ENCODE data around the gene FAM227B. TPM values are rescaled to one million over a fixed set of nuclear protein-coding genes. Genes with fewer than 3 reads are reported as not detected.

FAM227B gene
- total and polyA plus RNA-seq, 3 experiments from 2014 or later: 4.9 to 20.4 (median 5.6) TPM

DNA sequence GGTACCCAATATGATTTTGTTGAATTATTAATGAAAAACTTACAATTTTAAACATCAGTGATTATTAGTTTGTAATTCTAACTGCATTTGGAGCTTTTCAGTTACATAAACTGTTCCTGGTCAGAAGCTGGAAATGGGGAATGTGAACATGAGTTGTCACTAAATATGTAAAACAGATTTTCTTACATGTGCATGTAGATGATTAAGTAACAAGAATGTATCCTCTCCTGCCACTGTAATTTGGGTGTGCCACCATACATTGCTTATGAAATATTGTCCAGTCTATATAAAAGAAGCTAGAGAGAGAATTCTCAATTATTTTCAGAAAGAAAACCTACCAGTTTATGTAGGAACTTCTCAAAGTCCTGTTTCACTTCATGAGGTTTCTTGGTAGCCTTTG lies 289.2 kb downstream of the FAM227B start:
- H3K9me3 Mint-ChIP-seq: no peaks in the 10 kb centered on the region
- no peak for DNase-seq
- Histone ChIP-seq H3K4me1 (ENCODE audit: insufficient read depth, low read length) (no peaks in the 10 kb centered on the region), H3K27ac (ENCODE audit: low read depth, low read length) (no peak overlapping the region), H3K9me3 (ENCODE audit: low read length) (no peaks in the 10 kb centered on the region), H3K4me3 (ENCODE audit: low read length) (no peak overlapping the region), H3K36me3 (ENCODE audit: insufficient read depth, low read length) (peaks cover 7% of the 10 kb centered on the region), H3K27me3 (ENCODE audit: insufficient read depth, low read length, poor library complexity, severe bottlenecking) (no peaks in the 10 kb centered on the region)
- no peak overlapping the region for H3K4me3 Mint-ChIP-seq
- CTCF ChIA-PET: no interaction called here
- no peaks in the 10 kb centered on the region for H3K27me3 Mint-ChIP-seq
- peak overlapping the region in 1 of 8 donors; percentile 30 for H3K27ac Mint-ChIP-seq
- H3K4me1 Mint-ChIP-seq: no peaks in the 10 kb centered on the region
- POLR2A ChIA-PET: no interaction called here
- peaks cover 7 to 34% (median 17%) of the 10 kb centered on the region in 3 donors for H3K36me3 Mint-ChIP-seq

DNA sequence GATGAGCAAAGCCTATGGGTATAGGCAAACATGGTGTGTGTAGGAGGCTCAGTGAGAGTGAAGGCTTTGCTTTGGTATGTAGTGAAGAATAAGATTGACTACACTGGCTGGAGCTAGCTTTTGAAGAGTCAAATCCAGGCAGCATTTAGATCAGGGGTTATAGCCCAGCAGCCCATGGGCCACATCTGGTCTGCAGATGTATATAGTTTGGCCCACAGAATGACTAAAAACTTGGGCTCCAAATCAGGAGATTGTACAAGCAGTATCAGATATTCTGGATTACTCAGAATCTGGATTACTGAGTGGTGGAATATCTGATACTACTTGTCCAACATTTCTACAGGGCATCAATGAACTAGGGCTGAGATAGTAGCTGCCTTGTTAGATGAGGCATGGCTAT lies 290.5 kb downstream of the FAM227B start:
- H3K9me3 ChIP-seq (ENCODE audit: low read length): no peaks in the 10 kb centered on the region
- Mint-ChIP-seq H3K36me3 (peaks cover 7 to 37% (median 14%) of the 10 kb centered on the region in 3 donors), H3K4me1 (no peaks in the 10 kb centered on the region), H3K4me3 (no peak overlapping the region), H3K27ac (peak overlapping the region in 1 of 8 donors; percentile 59), H3K9me3 (no peaks in the 10 kb centered on the region), H3K27me3 (no peaks in the 10 kb centered on the region)
- no peak overlapping the region for H3K27ac ChIP-seq (ENCODE audit: low read depth, low read length)
- no peak for DNase-seq
- no peaks in the 10 kb centered on the region for H3K4me1 ChIP-seq (ENCODE audit: insufficient read depth, low read length)
- H3K36me3 ChIP-seq (ENCODE audit: insufficient read depth, low read length): peaks cover 7% of the 10 kb centered on the region
- POLR2A ChIA-PET: no interaction called here
- H3K27me3 ChIP-seq (ENCODE audit: insufficient read depth, low read length, poor library complexity, severe bottlenecking): no peaks in the 10 kb centered on the region
- no peak overlapping the region for H3K4me3 ChIP-seq (ENCODE audit: low read length)
- CTCF ChIA-PET: no interaction called here

DNA sequence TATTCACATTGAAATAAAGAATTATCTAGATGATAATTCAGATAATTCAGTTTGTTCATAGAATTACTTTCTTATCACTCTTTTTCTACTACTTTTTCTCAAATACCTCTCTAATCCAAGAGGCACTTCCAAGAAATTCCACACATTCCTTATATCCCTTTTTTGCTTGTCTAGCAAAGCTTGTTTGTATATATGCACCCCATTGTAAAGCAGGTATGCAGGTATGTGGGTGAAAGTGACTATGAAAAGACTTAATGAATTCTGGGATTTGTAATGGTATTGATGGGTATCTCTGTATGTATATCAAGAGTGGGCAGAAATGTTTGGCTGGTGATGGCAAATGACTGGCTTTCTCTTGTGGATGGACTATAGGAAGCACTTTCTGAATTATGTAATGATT lies 291.7 kb downstream of the FAM227B start:
- Mint-ChIP-seq H3K27ac (no peak overlapping the region), H3K4me1 (no peaks in the 10 kb centered on the region), H3K4me3 (no peak overlapping the region), H3K36me3 (peaks cover 6 to 40% (median 14%) of the 10 kb centered on the region in 3 donors), H3K27me3 (no peaks in the 10 kb centered on the region), H3K9me3 (no peaks in the 10 kb centered on the region)
- no peak for DNase-seq
- Histone ChIP-seq H3K9me3 (ENCODE audit: low read length) (no peaks in the 10 kb centered on the region), H3K27me3 (ENCODE audit: insufficient read depth, low read length, poor library complexity, severe bottlenecking) (no peaks in the 10 kb centered on the region), H3K27ac (ENCODE audit: low read depth, low read length) (no peak overlapping the region), H3K36me3 (ENCODE audit: insufficient read depth, low read length) (peaks cover 7% of the 10 kb centered on the region), H3K4me3 (ENCODE audit: low read length) (no peak overlapping the region), H3K4me1 (ENCODE audit: insufficient read depth, low read length) (no peaks in the 10 kb centered on the region)
- CTCF ChIA-PET: no interaction called here
- POLR2A ChIA-PET: no interaction called here

DNA sequence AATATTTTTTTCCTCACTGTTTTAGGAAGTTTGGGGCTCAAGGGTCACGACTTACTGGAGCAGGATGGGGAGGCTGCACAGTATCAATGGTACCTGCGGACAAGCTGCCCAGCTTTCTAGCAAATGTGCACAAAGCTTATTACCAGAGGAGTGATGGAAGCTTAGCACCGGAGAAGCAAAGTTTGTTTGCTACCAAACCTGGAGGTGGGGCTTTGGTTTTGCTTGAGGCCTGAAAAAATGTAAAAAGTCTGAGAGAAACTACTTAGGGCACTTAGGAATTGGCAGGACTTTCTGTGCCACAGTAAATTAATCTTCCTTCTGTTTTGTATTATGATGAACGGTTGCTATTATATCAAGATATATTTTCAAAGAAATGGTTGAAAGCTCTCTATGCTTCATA lies 292.7 kb downstream of the FAM227B start:
- H3K36me3 ChIP-seq (ENCODE audit: insufficient read depth, low read length): peaks cover 7% of the 10 kb centered on the region
- H3K4me3 Mint-ChIP-seq: no peak overlapping the region

DNA sequence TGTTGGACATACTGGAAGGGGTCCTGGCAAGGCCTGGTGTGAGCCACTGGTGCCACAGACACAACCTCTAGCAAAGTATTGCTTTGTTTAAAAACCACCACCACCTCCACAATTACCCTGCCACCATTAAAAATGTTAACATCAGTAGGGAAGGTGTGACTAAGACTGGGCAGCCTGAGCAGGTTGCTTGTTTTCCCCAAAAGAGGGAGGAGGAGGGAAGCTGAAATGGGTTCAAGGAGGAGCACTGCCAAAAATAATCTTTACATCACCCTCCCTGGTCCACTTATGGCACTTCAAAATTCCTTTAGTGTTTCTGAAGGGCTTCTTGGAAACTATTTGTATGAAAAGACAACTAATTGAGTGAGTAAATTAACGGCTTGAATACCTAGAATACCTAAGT lies 297.4 kb downstream of the FAM227B start:
- H3K9me3 Mint-ChIP-seq: no peaks in the 10 kb centered on the region
- ChIA-PET POLR2A (interaction anchor here (0.7 kb wide), 1 partner anchor 18 kb away, joined by 6 read pairs; no protein-coding TSS in a partner anchor), CTCF (no interaction called here)
- peak overlapping the region in 1 of 8 donors; percentile 29 for H3K27ac Mint-ChIP-seq
- H3K9me3 ChIP-seq (ENCODE audit: low read length): no peaks in the 10 kb centered on the region
- no peaks in the 10 kb centered on the region for H3K4me1 ChIP-seq (ENCODE audit: insufficient read depth, low read length)
- H3K4me1 Mint-ChIP-seq: peaks cover 6 to 12% (median 9%) of the 10 kb centered on the region in 3 donors
- H3K27me3 Mint-ChIP-seq: no peaks in the 10 kb centered on the region
- H3K27me3 ChIP-seq (ENCODE audit: insufficient read depth, low read length, poor library complexity, severe bottlenecking): no peaks in the 10 kb centered on the region
- no peak overlapping the region for H3K27ac ChIP-seq (ENCODE audit: low read depth, low read length)
- H3K36me3 ChIP-seq (ENCODE audit: insufficient read depth, low read length): peaks cover 20% of the 10 kb centered on the region
- H3K36me3 Mint-ChIP-seq: peaks cover 26 to 64% (median 31%) of the 10 kb centered on the region in 3 donors
- no peak for DNase-seq
- no peak overlapping the region for H3K4me3 Mint-ChIP-seq
- H3K4me3 ChIP-seq (ENCODE audit: low read length): no peak overlapping the region

More for the DNA sequence above, 292.7 kb downstream of the FAM227B start:
- Histone ChIP-seq H3K4me3 (ENCODE audit: low read length) (no peak overlapping the region), H3K4me1 (ENCODE audit: insufficient read depth, low read length) (no peaks in the 10 kb centered on the region), H3K27me3 (ENCODE audit: insufficient read depth, low read length, poor library complexity, severe bottlenecking) (no peaks in the 10 kb centered on the region), H3K27ac (ENCODE audit: low read depth, low read length) (no peak overlapping the region), H3K9me3 (ENCODE audit: low read length) (no peaks in the 10 kb centered on the region)
- H3K27ac Mint-ChIP-seq: no peak overlapping the region
- POLR2A ChIA-PET: no interaction called here
- H3K27me3 Mint-ChIP-seq: no peaks in the 10 kb centered on the region
- no peak for DNase-seq
- peaks cover 6 to 45% (median 14%) of the 10 kb centered on the region in 3 donors for H3K36me3 Mint-ChIP-seq
- no peaks in the 10 kb centered on the region for H3K9me3 Mint-ChIP-seq
- no peaks in the 10 kb centered on the region for H3K4me1 Mint-ChIP-seq
- CTCF ChIA-PET: no interaction called here

DNA sequence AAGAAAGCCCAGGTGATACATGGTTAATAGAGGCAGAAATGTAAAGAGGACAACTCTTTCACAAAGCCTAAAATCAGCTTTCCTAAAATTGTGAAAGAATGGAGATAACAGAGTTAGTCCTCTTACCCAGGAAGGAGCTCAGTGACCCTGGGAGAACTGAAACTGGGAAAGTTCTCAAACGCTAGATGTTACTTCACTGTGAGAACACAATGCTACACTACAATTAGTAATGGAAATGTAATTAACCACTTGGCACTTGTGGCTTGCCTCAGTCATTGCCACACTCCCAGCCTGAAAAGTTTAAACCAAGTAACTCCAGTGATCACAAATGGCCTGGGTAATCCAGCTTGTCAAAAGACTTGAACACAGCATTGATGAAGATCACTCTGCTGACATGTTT lies 300.3 kb downstream of the FAM227B start:
- H3K4me3 ChIP-seq (ENCODE audit: low read length): no peak overlapping the region
- no peaks in the 10 kb centered on the region for H3K27me3 ChIP-seq (ENCODE audit: insufficient read depth, low read length, poor library complexity, severe bottlenecking)
- peaks cover 13% of the 10 kb centered on the region for H3K36me3 ChIP-seq (ENCODE audit: insufficient read depth, low read length)
- H3K4me1 ChIP-seq (ENCODE audit: insufficient read depth, low read length): no peaks in the 10 kb centered on the region
- no peak overlapping the region for H3K27ac ChIP-seq (ENCODE audit: low read depth, low read length)
- Mint-ChIP-seq H3K36me3 (peaks cover 26 to 63% (median 42%) of the 10 kb centered on the region in 3 donors), H3K27ac (peak overlapping the region in 1 of 8 donors; percentile 6), H3K27me3 (no peaks in the 10 kb centered on the region), H3K4me1 (peaks cover 6 to 12% (median 9%) of the 10 kb centered on the region in 3 donors), H3K9me3 (no peaks in the 10 kb centered on the region), H3K4me3 (no peak overlapping the region)
- H3K9me3 ChIP-seq (ENCODE audit: low read length): no peaks in the 10 kb centered on the region
- CTCF ChIA-PET: no interaction called here
- no peak for DNase-seq
- POLR2A ChIA-PET: no interaction called here

DNA sequence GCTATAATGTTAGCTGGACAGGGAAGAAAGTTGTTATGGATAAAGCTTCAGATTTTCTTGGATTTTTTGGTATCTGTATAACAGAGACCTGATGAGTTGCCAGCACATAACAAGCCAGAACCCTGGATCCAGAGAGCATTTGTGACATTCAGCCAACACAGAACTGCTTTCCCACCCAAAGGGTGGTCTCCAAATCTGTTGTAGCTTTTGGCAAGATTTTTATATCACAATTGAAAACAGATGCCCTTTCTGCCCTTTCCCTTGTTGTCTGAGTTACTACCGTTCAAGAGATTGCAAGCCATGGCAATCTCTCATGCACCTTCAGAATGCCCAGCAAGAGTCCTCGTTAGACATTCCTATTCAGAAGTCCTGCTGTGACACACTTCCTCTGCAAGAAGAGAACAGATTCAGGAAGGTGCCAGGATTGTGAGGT lies 305.2 kb downstream of the FAM227B start:
- H3K27ac Mint-ChIP-seq: no peak overlapping the region
- Histone ChIP-seq H3K4me3 (ENCODE audit: low read length) (no peak overlapping the region), H3K27me3 (ENCODE audit: insufficient read depth, low read length, poor library complexity, severe bottlenecking) (no peaks in the 10 kb centered on the region), H3K4me1 (ENCODE audit: insufficient read depth, low read length) (no peaks in the 10 kb centered on the region), H3K27ac (ENCODE audit: low read depth, low read length) (no peak overlapping the region), H3K36me3 (ENCODE audit: insufficient read depth, low read length) (no peaks in the 10 kb centered on the region), H3K9me3 (ENCODE audit: low read length) (no peaks in the 10 kb centered on the region)
- H3K36me3 Mint-ChIP-seq: peaks cover 27 to 50% (median 31%) of the 10 kb centered on the region in 3 donors
- no peaks in the 10 kb centered on the region for H3K27me3 Mint-ChIP-seq
- DNase-seq: no peak
- ChIA-PET POLR2A (no interaction called here), CTCF (no interaction called here)
- no peak overlapping the region for H3K4me3 Mint-ChIP-seq
- H3K9me3 Mint-ChIP-seq: no peaks in the 10 kb centered on the region
- peaks cover 0 to 20% (median 2%) of the 10 kb centered on the region in 3 donors for H3K4me1 Mint-ChIP-seq

DNA sequence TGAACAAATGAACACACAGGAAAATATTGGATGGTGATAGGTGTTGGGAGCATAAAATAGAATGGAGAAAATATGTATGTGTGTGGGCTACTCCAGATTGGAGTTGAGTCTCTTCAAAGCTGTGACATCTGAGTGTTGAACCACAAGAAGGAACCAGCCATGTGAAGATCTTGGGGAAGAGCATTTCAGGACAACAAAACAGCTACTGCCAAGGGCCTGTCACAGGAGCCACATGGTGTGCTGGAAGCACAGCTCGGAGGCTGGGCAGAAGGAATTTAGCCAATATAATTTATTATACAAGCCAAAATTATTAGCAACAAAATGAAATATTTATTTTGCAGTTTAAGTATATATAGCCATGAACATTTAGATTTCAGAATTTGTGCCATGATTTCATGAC lies 305.9 kb downstream of the FAM227B start:
- Histone ChIP-seq H3K36me3 (ENCODE audit: insufficient read depth, low read length) (no peaks in the 10 kb centered on the region), H3K9me3 (ENCODE audit: low read length) (no peaks in the 10 kb centered on the region), H3K4me3 (ENCODE audit: low read length) (no peak overlapping the region), H3K27ac (ENCODE audit: low read depth, low read length) (no peak overlapping the region), H3K4me1 (ENCODE audit: insufficient read depth, low read length) (no peaks in the 10 kb centered on the region), H3K27me3 (ENCODE audit: insufficient read depth, low read length, poor library complexity, severe bottlenecking) (no peaks in the 10 kb centered on the region)
- H3K9me3 Mint-ChIP-seq: no peaks in the 10 kb centered on the region
- POLR2A ChIA-PET: no interaction called here
- no peak overlapping the region for H3K27ac Mint-ChIP-seq
- peaks cover 25 to 48% (median 32%) of the 10 kb centered on the region in 3 donors for H3K36me3 Mint-ChIP-seq
- DNase-seq: no peak
- no peaks in the 10 kb centered on the region for H3K27me3 Mint-ChIP-seq
- H3K4me3 Mint-ChIP-seq: no peak overlapping the region
- peaks cover 3 to 27% (median 6%) of the 10 kb centered on the region in 3 donors for H3K4me1 Mint-ChIP-seq
- CTCF ChIA-PET: no interaction called here

DNA sequence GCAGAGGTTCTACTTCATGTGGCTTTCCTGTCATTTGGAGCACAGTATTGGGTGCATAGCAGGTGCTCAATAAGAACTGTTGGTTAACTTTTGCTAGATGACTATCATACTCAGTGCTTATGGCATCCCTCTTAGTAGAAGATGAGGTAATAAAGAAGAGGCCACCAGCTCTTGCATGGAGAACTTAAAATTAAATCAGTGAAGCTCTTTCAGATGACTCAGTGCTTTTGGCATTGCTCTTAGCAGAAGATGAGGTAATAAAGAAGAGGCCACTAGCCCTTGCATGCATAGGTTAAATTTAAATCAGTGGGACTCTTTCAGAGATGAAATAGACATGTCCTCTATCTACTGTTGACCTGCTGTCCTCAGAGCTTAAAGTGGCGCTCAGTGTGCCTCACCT lies 307.0 kb downstream of the FAM227B start:
- H3K9me3 Mint-ChIP-seq: no peaks in the 10 kb centered on the region
- H3K36me3 Mint-ChIP-seq: peaks cover 22 to 41% (median 23%) of the 10 kb centered on the region in 3 donors
- H3K9me3 ChIP-seq (ENCODE audit: low read length): no peaks in the 10 kb centered on the region
- no peaks in the 10 kb centered on the region for H3K27me3 Mint-ChIP-seq
- ChIA-PET POLR2A (no interaction called here), CTCF (no interaction called here)
- H3K36me3 ChIP-seq (ENCODE audit: insufficient read depth, low read length): no peaks in the 10 kb centered on the region
- DNase-seq: no peak
- no peak overlapping the region for H3K27ac ChIP-seq (ENCODE audit: low read depth, low read length)
- peaks cover 3 to 27% (median 6%) of the 10 kb centered on the region in 3 donors for H3K4me1 Mint-ChIP-seq
- H3K4me3 ChIP-seq (ENCODE audit: low read length): no peak overlapping the region
- H3K4me1 ChIP-seq (ENCODE audit: insufficient read depth, low read length): no peaks in the 10 kb centered on the region
- H3K27me3 ChIP-seq (ENCODE audit: insufficient read depth, low read length, poor library complexity, severe bottlenecking): no peaks in the 10 kb centered on the region
- no peak overlapping the region for H3K4me3 Mint-ChIP-seq
- no peak overlapping the region for H3K27ac Mint-ChIP-seq
